Bronchial epithelial cell (primary cell): ENCODE measurements around the gene FBXO7. TPM values are rescaled to one million over a fixed set of nuclear protein-coding genes. Genes with fewer than 3 reads are reported as not detected.

ENCODE experiments used
- DNase-seq: peaks from one replicate; pipeline ENCODE4 v3.0.0-alpha.2; 2010; ENCODE audit warnings: low read depth
- FAIRE-seq: peaks from 2 replicates; lab custom pipeline; 2011; peaks lifted over from hg19 to GRCh38; lab: Jason Lieb, UNC
- H3K27me3 ChIP-seq: 2 replicates; pipeline ENCODE4 v1.5.1; 2011; ENCODE audit warnings: low read length; ENCODE audit not compliant: control insufficient read depth, insufficient read depth
- H3K36me3 ChIP-seq: 2 replicates; pipeline ENCODE4 v1.5.1; 2011; ENCODE audit warnings: low read length; ENCODE audit not compliant: control insufficient read depth, insufficient read depth
- H3K4me3 ChIP-seq: 2 replicates; pipeline ENCODE4 v1.5.1; 2011; ENCODE audit warnings: mild to moderate bottlenecking, low read depth, low read length, control low read depth
- total RNA-seq: library from RNA; depleted of rRNA; stranded (reverse); fragments of >200 nt; gene quantifications from 2 replicates; pipeline ENCODE4 v1.2.1, GENCODE V29; 2014
- TF ChIP-seq, protein P1 (sequence below): IDR thresholded peaks from 2 replicates; pipeline ENCODE4 v1.5.1; 2011; ENCODE audit warnings: mild to moderate bottlenecking, moderate library complexity, low read length, control low read depth, inconsistent platforms; ENCODE audit not compliant: insufficient read depth, severe bottlenecking

Gene FBXO7
- total RNA-seq, 1 donor from 2014 or later, result 49.5 TPM

DNA sequence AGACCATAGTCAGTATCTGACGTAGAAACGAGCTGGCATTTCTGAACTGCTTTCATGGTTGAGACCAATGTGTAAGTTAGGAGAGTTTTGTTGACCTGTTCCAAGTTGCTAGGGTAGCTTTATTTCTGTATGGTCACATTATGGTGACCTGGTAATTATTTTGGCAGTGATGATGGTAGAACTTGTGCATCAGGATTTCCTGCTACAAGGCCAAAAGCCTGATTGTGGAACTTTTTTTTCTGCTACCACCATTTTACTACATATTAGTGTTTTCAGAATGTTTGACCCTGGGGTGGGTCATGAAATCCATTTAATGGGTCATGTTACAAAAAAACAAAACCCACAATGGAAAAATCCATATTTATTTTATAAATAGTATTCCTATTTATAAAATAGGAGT lies 18.9 kb downstream of the FBXO7 start:
- TF ChIP-seq, protein P1, sequence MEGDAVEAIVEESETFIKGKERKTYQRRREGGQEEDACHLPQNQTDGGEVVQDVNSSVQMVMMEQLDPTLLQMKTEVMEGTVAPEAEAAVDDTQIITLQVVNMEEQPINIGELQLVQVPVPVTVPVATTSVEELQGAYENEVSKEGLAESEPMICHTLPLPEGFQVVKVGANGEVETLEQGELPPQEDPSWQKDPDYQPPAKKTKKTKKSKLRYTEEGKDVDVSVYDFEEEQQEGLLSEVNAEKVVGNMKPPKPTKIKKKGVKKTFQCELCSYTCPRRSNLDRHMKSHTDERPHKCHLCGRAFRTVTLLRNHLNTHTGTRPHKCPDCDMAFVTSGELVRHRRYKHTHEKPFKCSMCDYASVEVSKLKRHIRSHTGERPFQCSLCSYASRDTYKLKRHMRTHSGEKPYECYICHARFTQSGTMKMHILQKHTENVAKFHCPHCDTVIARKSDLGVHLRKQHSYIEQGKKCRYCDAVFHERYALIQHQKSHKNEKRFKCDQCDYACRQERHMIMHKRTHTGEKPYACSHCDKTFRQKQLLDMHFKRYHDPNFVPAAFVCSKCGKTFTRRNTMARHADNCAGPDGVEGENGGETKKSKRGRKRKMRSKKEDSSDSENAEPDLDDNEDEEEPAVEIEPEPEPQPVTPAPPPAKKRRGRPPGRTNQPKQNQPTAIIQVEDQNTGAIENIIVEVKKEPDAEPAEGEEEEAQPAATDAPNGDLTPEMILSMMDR, result no peak
- Histone ChIP-seq H3K4me3 (no peak overlapping the region), H3K36me3 (peaks cover 14% of the 10 kb centered on the region), H3K27me3 (no peaks in the 10 kb centered on the region)
- DNase-seq, result no peak
- no peak for FAIRE-seq

DNA sequence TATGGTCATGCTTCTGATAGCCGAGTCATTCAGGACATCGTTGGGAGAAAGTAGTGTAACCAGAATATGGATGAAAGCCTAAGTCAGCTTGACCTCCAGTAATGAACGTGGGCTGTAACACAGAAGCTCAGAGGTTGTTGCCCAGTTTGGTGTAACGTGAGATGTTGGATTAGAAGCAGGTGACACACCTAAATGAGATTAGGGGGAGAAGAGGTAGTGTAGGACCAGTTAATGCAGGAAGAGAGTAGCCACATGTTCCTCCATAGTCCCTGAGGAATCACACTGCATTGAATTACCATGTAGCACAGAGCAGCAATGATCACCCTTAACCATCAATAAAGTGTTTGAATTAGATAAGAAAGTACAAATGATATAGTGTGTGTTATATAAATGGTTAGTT lies 20.4 kb downstream of the FBXO7 start:
- H3K36me3 ChIP-seq, result peaks cover 13% of the 10 kb centered on the region
- TF ChIP-seq, protein P1, result no peak
- peak; percentile 36 for FAIRE-seq
- no peak overlapping the region for H3K4me3 ChIP-seq
- DNase-seq, result no peak
- H3K27me3 ChIP-seq, result no peaks in the 10 kb centered on the region

DNA sequence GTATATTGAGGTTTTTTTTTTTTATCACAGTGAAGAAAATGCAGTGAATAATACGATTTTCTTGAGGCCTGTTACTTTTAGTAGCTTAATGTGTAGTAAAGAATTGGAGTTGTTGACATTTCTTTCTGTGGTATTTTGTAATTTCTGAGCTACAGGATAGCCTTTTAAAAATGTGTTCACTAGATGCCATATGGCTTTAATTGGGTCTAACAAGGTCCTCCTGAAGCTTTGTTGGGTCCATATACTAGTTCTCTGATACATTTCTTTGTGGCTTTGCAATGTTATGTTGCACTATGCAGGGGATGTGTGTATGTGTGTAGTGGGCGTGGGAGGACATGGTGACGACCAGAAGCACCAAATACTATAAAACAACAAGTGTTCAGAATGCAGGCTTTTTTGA lies 25.1 kb downstream of the FBXO7 start:
- no peak for DNase-seq
- Histone ChIP-seq H3K36me3 (peaks cover 6% of the 10 kb centered on the region), H3K27me3 (no peaks in the 10 kb centered on the region), H3K4me3 (no peak overlapping the region)
- FAIRE-seq, result no peak
- TF ChIP-seq, protein P1, result no peak

- FAIRE-seq (peak; percentile 13), DNase-seq (no peak)
- no peak overlapping the region for H3K4me3 ChIP-seq
- H3K36me3 ChIP-seq, result peaks cover 3% of the 10 kb centered on the region
- TF ChIP-seq, protein P1, result no peak
- H3K27me3 ChIP-seq, result no peaks in the 10 kb centered on the region
Observed at GRCh38 chr22:32501836-32502752, 27.5 kb downstream of the FBXO7 start.

GRCh38 chr22:32509045-32509444 lies 34.4 kb downstream of the FBXO7 start:
- H3K4me3 ChIP-seq, result no peak overlapping the region
- TF ChIP-seq, protein P1, result no peak
- no peak for DNase-seq
- H3K27me3 ChIP-seq, result no peaks in the 10 kb centered on the region
- no peak for FAIRE-seq
- H3K36me3 ChIP-seq, result no peaks in the 10 kb centered on the region
